HL-60 (cell line): ENCODE measurements around the gene ENO3.
A peak's percentile ranks its signal among the peaks of the same experiment; 100 is the strongest.
"Not testable (repeated sequence)": the region's sequence is repeated elsewhere in the genome, so short reads cannot be mapped to it uniquely, and the experiment has no call there.

Source experiments
- DNase-seq, 2 experiments: peaks; one replicate each; pipeline ENCODE4 v3.0.0-alpha.2; 2010 to 2020; ENCODE audit warnings: low read depth in 1 of 2, low spot score in 1 of 2
- H3K27ac ChIP-seq: fragments of 250-450 bp; sonication (Bioruptor Pico); replicated peaks from 2 replicates; pipeline ENCODE4 v1.5.1; 2020; ENCODE audit warnings: mild to moderate bottlenecking, moderate library complexity
- H3K27me3 ChIP-seq: fragments of 250-450 bp; sonication (Bioruptor Pico); 2 replicates; pipeline ENCODE4 v1.5.1; 2021; ENCODE audit warnings: mild to moderate bottlenecking, moderate library complexity; ENCODE audit not compliant: insufficient read depth, poor library complexity, severe bottlenecking
- H3K4me3 ChIP-seq: replicated peaks from 2 replicates; pipeline ENCODE4 v1.5.1; 2011; ENCODE audit warnings: mild to moderate bottlenecking, control low read depth, low read length; ENCODE audit not compliant: insufficient read depth
- CTCF ChIP-seq: IDR thresholded peaks from one replicate; pipeline ENCODE4 v1.5.1; 2011; ENCODE audit warnings: low read length, control low read depth, inconsistent platforms; ENCODE audit not compliant: insufficient read depth
- GABPA ChIP-seq: IDR thresholded peaks from 2 replicates; pipeline ENCODE4 v1.6.1; 2012; ENCODE audit warnings: low read depth
- POLR2AphosphoS5 ChIP-seq: IDR thresholded peaks from 2 replicates; pipeline ENCODE4 v1.6.1; 2012; ENCODE audit warnings: low read depth
- REST ChIP-seq: IDR thresholded peaks from 2 replicates; pipeline ENCODE4 v1.6.1; 2012; ENCODE audit warnings: low read depth; ENCODE audit not compliant: insufficient replicate concordance
- SPI1 ChIP-seq: IDR thresholded peaks from 2 replicates; pipeline ENCODE4 v1.6.1; 2012; ENCODE audit warnings: low read depth, mild to moderate bottlenecking, borderline replicate concordance

The ENO3 gene

GRCh38 chr17:4913994-4914393, 36.9 kb upstream of the ENO3 start:
- Histone ChIP-seq H3K27me3 (no peaks in the 10 kb centered on the region), H3K4me3 (no peak overlapping the region), H3K27ac (no peak overlapping the region)
- DNase-seq, result no peak
- TF ChIP-seq POLR2AphosphoS5 (no peak), SPI1 (no peak), CTCF (no peak), REST (no peak), GABPA (no peak)

DNA sequence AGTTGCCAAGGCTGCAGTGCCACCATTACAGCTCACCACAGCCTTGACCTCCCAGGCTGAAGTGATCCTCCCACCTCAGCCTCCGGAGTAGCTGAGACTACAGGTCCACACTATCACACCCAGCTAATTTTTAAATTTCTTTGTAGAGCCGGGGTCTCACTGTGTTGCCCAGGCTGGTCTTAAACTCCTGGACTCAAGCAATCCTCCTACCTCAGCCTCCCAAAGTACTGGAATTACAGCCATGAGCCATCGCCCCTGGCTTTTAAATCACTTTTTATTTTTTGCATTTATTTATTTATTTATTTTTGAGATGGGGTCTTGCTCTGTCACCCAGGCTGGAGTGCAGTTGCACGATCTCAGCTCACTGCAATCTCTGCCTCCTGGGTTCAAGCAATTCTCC, 36.4 kb upstream of the ENO3 start:
- H3K27ac ChIP-seq, H3K27me3 ChIP-seq, DNase-seq, H3K4me3 ChIP-seq: not testable (repeated sequence)

DNA sequence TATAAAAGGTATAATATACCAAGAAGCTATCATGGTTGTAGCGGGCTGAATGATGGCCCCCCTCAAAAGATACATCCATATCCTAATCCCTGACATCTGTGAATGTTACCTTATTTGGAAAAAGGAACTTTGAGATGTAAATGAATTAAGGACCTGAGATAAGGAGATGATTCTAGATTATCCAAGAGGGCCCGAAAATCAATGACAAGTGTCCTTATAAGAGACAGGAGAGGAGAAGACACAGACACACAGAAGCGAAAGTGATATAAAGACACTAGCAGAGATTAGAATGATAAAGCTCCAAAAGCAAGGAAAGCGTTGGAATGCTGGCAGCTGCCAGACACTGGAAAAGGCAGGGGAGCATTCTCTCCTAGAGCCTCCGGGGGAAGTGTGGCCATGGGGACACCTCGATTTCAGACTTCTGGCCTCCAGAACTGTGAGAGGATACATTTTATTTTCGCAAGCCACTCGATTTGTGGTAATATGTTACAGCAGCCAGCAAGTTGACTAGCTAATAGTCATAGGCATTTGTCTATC, 31.3 kb upstream of the ENO3 start:
- TF ChIP-seq REST, result no peak
- H3K27ac ChIP-seq, result no peak overlapping the region

DNA sequence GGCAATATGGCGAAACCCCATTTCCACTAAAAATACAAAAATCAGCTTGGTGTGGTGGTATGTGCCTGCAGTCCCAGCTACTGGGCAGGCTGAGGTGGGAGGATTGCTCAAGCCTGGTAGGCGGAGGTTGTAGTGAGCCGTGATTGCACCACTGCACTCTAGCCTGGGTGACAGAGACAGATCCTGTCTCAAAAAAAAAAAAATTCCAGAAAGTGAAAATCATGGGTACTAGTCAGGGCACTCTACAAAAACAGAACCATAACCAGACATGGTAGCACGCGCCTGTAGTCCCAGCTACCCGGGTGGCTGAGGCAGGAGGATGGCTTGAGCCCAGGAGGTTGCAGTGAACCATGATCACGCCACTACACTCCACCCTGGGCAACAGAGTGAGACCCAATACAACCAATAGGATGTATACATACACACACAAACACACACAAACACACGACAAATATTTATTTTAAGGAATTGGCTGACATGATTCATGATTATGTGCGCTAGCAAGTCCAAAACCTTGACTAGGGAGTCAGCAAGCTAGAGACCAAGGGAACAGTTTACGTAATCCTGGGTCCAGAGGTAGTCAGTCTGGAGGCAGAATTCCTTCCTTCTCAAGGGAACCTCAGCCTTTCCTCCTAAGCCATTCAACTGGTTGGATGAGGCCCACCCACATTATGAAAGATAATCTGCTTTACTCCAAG, 30.4 kb upstream of the ENO3 start:
- peak in 1 of 2 experiments; percentile 78 for DNase-seq
- H3K4me3 ChIP-seq, result no peak overlapping the region
- TF ChIP-seq SPI1 (no peak), POLR2AphosphoS5 (no peak), GABPA (no peak), CTCF (no peak), REST (no peak)
- no peak overlapping the region for H3K27ac ChIP-seq
- H3K27me3 ChIP-seq, result no peaks in the 10 kb centered on the region

More for the DNA sequence above, 31.3 kb upstream of the ENO3 start:
- no peak for DNase-seq
- Histone ChIP-seq H3K4me3 (no peak overlapping the region), H3K27me3 (no peaks in the 10 kb centered on the region)
